Stomach (tissue), 4 donors: ENCODE measurements around the gene ENPP6.

Experiments used
- EP300 ChIP-seq: sonication (generic); formaldehyde crosslinking; IDR thresholded peaks from one replicate; pipeline ENCODE4 v1.6.1; 2017; ENCODE audit warnings: antibody characterized with exemption
- POLR2A ChIP-seq, 4 donors: fragments of 450-650 bp; IDR thresholded peaks; one replicate each; pipeline ENCODE4 v1.6.1; 2016; ENCODE audit warnings: antibody characterized with exemption in 4 of 4, control low read depth in 2 of 4, mild to moderate bottlenecking in 1 of 4, moderate library complexity in 1 of 4
- TF ChIP-seq, protein P1 (sequence below), 7 experiments: fragments of 450-650 bp in 4 of 7; fragments of 200-600 bp in 3 of 7; sonication (generic) in 3 of 7; IDR thresholded peaks; one replicate each; pipeline ENCODE4 v1.5.1; 2016 to 2019; ENCODE audit warnings: antibody characterized with exemption in 7 of 7, control low read depth in 2 of 7, mild to moderate bottlenecking in 1 of 7

DNA sequence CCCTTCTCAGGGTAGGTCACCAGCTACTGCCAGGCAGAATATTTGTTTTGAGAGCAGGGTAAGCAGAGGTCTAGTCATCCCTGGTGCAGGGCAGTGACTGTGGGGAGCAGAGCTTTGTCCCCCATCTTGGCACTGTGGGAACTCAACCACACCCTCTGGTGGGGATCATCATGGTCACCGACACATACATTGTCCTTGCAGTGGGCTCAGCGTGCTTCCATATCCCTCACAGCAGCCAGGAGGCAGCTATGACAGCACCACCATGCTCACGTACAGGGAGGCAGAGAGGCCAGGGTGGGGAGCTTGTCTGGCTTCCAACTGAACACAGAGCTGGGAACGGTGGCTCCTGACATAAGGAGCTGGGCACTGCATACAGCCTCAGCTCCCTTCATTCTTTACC is 102.3 kb downstream of the ENPP6 start:
- TF ChIP-seq, protein P1, sequence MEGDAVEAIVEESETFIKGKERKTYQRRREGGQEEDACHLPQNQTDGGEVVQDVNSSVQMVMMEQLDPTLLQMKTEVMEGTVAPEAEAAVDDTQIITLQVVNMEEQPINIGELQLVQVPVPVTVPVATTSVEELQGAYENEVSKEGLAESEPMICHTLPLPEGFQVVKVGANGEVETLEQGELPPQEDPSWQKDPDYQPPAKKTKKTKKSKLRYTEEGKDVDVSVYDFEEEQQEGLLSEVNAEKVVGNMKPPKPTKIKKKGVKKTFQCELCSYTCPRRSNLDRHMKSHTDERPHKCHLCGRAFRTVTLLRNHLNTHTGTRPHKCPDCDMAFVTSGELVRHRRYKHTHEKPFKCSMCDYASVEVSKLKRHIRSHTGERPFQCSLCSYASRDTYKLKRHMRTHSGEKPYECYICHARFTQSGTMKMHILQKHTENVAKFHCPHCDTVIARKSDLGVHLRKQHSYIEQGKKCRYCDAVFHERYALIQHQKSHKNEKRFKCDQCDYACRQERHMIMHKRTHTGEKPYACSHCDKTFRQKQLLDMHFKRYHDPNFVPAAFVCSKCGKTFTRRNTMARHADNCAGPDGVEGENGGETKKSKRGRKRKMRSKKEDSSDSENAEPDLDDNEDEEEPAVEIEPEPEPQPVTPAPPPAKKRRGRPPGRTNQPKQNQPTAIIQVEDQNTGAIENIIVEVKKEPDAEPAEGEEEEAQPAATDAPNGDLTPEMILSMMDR (IDR thresholded peaks at IDR 0.05), result no peak
- TF ChIP-seq POLR2A (IDR thresholded peaks at IDR 0.05), result no peak
- no peak for TF ChIP-seq EP300
